HL-60 (cell line): ENCODE measurements around the gene SLC12A7.

Experiments used
- CTCF ChIP-seq: IDR thresholded peaks from one replicate; pipeline ENCODE4 v1.5.1; 2011; ENCODE audit warnings: low read length, control low read depth, inconsistent platforms; ENCODE audit not compliant: insufficient read depth
- GABPA ChIP-seq: IDR thresholded peaks from 2 replicates; pipeline ENCODE4 v1.6.1; 2012; ENCODE audit warnings: low read depth
- POLR2AphosphoS5 ChIP-seq: IDR thresholded peaks from 2 replicates; pipeline ENCODE4 v1.6.1; 2012; ENCODE audit warnings: low read depth
- SPI1 ChIP-seq: IDR thresholded peaks from 2 replicates; pipeline ENCODE4 v1.6.1; 2012; ENCODE audit warnings: low read depth, mild to moderate bottlenecking, borderline replicate concordance
- TF ChIP-seq, protein P1 (sequence below): IDR thresholded peaks from 2 replicates; pipeline ENCODE4 v1.6.1; 2012; ENCODE audit warnings: low read depth; ENCODE audit not compliant: insufficient replicate concordance

DNA sequence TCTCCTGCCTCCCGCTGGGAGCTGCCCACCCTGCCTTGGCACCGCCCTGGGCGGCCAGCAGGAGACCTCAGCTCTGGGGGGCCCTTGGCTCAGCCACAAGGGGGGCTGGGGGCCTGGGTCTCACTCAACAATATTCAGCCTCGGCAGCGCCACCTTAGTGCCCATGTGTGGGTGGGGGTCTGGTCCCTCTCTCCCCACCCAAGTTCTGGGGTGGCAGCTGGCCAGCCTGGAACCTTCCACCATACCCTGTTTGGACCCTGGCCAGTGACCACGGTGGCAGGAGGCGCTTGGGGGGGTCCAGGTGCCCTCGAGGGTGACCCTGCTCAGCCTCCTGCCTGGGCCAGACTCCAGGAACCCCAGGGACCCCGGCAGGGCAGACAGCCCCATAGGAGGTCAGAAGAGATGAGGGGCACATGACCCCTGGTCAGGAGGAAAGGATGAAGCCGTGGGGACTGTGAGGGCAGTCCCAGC is 81.0 kb downstream of the SLC12A7 start:
- TF ChIP-seq POLR2AphosphoS5: no peak
- no peak for TF ChIP-seq CTCF
- TF ChIP-seq, protein P1, sequence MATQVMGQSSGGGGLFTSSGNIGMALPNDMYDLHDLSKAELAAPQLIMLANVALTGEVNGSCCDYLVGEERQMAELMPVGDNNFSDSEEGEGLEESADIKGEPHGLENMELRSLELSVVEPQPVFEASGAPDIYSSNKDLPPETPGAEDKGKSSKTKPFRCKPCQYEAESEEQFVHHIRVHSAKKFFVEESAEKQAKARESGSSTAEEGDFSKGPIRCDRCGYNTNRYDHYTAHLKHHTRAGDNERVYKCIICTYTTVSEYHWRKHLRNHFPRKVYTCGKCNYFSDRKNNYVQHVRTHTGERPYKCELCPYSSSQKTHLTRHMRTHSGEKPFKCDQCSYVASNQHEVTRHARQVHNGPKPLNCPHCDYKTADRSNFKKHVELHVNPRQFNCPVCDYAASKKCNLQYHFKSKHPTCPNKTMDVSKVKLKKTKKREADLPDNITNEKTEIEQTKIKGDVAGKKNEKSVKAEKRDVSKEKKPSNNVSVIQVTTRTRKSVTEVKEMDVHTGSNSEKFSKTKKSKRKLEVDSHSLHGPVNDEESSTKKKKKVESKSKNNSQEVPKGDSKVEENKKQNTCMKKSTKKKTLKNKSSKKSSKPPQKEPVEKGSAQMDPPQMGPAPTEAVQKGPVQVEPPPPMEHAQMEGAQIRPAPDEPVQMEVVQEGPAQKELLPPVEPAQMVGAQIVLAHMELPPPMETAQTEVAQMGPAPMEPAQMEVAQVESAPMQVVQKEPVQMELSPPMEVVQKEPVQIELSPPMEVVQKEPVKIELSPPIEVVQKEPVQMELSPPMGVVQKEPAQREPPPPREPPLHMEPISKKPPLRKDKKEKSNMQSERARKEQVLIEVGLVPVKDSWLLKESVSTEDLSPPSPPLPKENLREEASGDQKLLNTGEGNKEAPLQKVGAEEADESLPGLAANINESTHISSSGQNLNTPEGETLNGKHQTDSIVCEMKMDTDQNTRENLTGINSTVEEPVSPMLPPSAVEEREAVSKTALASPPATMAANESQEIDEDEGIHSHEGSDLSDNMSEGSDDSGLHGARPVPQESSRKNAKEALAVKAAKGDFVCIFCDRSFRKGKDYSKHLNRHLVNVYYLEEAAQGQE: no peak
- TF ChIP-seq GABPA: no peak
- TF ChIP-seq SPI1: no peak
